HG02981 (cell line): ENCODE measurements around the gene UBE2J2.

Experiments
- ATAC-seq: cut with Tn5 transposase; IDR thresholded peaks from one replicate; pipeline ENCODE4 v1.9.1; 2021; ENCODE audit warnings: mild to moderate bottlenecking, moderate library complexity; ENCODE audit not compliant: unreplicated experiment

The UBE2J2 gene

DNA sequence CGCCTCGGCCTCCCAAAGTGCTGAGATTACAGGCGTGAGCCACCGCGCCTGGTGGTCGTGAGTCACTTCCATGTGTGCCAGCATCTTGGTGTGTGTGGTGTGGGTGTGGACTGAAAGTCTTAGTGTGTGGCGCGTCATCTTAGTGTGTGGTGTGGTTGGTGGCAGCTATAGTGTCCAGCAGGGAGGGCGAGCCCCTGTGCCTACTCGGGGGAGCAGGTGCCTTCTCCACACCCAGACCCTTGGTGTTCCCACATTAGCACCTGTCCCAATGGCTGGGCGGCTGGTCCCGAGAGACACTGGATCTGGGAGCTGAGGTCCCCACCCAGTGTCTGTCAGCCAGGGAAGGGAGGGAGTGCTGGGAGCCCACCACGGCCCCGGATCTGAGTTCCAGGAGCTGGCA lies 9.3 kb upstream of the UBE2J2 start:
- no peak for ATAC-seq

DNA sequence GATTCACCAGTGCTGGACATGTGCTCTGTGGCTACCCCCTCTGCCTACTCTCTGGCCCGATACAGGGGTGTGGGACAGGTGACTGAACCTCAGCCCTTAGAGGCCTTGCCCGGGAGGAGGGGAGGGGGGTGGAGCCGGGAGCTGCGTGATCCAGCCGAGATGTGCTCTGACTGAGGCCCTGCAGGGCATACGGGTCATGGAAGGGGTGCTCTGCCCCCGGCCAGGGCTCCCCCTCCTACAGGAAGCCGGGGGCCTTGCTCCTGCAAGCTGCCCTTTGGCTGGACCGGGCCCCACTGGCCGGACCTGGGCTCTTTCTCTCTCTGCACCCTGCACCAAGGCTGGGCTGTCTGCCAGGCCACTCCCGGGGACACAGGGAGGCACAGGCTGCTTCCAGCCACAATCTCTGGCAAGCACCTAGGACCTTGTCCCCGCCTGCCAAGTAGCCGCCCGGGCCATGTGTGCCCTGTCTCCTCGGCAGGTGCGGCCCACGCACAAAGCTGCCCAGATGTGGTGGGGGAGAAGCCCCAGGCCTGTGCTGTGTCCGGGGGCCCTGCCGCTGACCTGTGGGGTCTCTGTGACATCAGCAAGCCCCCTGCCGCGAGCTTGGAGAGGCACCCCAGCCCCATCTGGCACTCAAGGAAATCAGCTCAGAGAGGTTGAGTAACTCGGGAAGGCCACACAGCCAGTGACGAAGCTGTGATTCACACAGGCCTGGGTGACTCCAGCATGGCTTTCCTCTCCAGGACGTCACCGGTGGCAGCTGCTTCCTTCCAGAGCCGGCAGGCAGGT lies 8.1 kb upstream of the UBE2J2 start:
- no peak for ATAC-seq

DNA sequence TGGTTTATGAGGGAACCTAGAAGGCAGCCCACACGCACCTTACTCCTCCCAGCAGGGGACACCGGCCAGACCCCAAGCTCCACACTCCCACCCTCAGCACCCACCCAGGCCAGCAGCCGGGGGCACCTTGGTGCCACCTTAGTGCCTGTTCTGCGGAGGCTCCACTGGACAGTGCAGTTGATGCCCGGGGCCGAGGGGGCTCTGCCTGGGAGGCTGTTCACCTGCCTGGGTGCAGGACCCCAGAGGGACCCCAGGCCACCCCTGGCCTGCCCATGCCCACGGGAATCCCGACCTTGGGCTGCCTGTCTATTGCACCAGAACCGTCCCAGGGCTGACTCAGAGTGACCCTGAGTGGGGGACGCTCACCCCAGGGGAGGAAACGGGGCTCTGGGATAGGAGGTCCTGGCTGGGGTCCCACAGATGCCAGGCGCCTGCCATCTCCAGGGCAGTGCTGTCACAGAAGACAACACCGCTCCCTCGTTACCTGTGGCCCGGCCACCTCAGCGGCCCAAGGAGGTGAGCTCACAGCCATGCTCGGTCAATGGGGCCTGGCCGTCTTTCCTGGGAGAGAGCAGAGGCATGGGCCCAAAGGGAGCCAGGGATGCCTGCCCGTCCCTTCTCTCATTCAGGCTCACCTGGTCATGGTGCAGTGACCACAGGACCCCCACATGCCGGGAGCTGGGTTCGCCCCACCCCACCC lies 7.3 kb upstream of the UBE2J2 start:
- no peak for ATAC-seq

DNA sequence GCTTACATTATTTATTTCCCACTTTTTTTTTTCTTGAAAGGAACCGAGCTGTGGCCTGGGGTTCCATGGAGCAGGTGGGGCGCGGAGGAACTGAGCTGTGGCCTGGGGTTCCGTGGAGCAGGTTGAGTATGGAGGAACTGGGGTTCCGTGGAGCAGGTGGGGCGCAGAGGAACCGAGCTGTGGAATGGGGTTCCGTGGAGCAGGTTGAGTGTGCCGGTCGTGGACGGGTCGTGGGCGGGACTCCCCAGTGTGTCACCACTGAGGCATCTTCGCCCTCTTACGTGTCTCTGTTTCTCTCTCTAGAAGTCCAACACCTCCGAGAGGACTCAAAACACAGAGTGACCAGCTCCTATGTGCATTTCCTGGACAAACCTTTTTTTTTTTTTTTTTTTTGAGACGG lies 5.4 kb upstream of the UBE2J2 start:
- ATAC-seq, result no peak

DNA sequence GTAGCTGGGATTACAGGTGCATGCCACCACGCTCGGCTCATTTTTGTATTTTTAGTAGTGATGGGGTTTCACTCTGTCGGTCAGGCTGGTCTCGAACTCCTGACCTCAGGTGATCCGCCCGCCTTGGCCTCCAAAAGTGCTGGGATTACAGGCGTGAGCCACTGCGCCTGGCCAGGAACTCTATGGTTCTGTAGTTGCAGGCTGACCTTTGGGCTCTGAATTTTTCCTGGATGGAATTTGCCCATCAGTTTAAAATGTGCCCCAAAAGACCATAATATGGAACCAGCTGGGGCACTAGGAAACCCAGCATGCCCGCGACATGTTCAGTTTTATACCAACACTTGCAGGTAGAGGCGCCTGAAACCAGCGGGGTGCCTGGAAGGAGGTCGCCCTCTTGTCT lies 5.0 kb upstream of the UBE2J2 start:
- ATAC-seq, result no peak

DNA sequence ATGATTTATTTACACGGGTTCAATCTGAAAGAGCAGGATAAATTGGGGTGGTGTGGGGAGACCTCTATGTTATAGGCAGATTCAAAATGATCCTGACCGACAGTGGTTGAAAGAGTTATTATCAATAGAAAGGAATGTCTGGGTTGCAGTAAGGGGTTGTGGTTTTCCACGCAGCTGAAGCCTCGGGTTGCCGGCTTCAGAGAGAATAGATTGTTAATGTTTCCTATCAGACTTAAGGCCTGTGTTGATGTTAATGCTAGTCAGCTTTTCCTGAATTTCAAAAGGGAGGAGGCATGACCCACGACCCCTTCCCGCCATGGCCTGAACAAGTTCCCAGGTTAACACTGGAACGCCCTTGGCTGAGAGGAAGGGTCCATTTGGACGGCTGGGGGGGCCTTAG lies 2.2 kb upstream of the UBE2J2 start:
- no peak for ATAC-seq

DNA sequence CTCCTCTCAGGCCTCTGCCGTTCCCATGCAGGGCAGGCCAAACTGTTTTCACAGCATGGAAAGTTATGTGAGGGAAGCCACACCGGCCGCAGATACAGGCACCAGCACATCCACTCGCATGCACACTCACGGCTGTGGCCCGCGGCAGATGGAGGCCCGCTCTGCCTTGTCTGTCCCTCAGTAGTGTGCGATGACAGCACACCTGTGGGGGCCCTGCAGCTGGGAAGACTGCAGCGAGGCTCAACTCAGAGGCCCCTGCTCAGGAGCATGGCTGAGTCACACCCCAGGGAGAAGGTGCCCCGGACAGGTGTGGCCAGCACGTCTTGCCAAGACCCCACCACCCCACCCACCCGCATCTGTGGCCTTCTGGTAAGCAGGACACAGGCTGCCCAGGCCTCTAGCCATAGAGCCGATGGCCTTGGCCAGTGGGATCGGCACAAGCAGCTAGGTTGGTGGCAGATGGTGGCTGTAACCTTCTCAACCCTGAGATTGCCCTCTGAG lies 1.3 kb upstream of the UBE2J2 start:
- no peak for ATAC-seq

DNA sequence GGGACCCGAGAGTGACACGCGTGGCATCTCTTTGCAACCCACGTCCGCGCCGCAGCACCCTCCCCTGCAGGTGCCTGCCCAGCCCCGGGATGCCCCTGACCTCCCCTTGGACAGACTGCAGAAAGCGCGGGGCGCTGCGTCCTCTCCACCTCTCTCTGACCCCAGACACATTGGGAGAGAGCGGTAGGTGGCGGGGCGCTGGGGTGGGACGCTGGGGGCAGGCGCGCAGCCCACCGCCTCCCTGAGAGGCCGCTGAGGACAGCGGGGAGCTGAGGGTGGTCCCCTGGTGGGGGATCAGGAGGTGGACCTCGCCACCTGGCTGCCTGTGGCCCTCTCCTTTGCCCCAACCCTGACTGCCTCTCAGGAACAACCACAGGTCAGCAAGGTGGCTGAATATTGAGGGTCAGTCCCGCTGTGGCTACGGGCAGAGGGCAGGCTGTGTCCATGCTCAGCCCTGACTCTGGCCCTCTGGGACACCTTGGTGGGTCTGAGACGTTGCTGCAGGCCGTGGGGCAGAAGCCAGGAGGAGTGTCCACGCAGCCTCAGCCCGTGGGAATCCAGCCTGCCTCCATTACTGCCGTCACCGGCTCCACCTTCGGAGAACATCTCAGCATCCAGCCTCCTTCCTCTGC lies 761 bp upstream of the UBE2J2 start:
- ATAC-seq, result no peak

DNA sequence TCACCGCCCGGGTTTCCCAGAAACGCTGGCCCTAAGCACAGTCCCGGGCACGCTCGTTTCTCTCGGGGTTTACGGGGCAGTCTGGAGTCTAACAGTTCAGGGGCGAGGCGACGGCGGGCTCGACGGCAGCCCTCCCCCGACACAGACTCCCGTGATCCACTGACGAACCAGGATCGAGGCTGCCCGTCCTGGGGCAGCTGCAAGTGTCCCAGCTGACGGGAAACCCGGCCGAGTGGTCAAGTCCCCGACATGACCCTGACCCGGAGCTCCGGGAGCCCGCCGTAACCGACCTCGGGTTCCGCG lies 494 bp downstream of the UBE2J2 start:
- ATAC-seq, result no peak

DNA sequence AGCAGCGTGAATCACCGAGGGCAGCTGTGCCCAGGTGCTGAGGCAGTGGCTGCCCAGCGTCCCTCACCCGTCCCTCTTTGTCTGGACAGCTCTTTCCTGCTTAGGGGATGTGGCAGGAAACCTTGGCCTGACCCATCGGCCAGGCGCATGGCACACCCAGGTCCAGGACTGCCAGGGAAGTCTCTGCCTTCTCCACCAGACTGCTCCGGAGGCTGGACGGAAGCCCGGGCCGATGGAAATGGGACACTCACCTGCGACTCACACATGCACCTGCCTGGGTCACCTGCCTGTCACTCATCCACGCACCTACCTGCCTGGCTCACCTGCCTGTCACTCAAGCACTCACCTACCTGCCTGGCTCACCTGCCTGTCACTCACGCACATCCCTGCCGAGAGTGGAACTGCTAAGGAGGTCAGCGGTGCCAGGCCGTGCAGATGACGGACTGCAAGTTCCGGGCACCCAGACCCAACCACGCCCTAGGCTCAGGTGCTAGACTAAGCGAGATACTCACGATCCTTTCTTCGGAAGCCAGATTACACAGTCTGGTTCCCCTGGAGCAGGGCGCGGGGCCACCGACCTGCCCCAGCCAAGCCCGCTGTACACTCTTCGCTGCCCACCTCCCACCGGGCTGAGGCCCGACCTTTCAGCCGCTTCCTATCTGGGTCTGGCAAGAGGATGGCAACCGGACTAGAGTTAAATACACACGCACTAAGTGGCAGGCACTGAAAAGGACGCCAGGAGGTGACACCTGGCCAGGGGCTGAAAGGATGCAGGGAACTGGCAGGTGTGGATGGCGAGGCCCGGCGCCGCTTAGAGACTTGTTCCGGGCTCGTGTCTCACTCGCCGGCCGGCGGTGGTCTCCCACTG lies 1.1 kb downstream of the UBE2J2 start:
- ATAC-seq, result no peak

DNA sequence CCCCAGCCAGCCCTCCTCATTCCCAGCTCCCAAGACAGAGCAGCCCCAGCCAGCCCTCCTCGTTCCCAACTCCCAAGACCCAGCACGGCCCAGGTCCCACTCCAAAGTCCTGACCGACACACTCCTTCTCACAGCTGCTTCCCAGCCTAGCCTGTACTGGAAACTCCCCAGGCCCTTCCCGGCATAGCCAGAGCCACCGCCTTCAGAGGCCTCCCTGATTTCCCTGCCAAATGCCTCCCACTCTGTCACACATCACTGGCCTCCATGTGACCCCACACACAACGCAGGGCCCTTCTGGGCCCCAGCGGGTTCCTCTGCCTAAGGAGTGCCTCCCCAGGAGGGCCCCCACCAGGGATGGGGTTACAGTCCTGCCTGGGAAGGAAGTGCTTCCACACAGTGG lies 2.8 kb downstream of the UBE2J2 start:
- no peak for ATAC-seq

DNA sequence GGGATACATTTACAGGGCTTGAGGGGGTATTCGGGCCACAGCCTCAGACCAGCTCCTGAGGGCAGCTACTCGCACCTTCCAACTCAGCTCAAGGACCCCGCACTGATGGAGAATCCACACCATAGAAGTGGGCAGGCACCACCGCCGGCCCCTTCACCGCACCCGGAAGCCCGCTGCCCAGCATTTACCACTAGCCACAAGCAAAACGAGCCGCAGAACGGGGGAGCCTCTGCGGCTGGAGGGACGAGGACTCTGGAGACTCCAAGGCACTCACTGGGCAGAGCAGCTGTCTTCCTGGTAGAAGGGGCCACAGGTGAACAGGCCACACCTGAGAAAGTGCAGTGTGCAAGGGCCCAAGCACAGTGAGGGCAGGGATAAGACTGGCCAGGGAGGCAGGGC lies 5.4 kb downstream of the UBE2J2 start:
- no peak for ATAC-seq

DNA sequence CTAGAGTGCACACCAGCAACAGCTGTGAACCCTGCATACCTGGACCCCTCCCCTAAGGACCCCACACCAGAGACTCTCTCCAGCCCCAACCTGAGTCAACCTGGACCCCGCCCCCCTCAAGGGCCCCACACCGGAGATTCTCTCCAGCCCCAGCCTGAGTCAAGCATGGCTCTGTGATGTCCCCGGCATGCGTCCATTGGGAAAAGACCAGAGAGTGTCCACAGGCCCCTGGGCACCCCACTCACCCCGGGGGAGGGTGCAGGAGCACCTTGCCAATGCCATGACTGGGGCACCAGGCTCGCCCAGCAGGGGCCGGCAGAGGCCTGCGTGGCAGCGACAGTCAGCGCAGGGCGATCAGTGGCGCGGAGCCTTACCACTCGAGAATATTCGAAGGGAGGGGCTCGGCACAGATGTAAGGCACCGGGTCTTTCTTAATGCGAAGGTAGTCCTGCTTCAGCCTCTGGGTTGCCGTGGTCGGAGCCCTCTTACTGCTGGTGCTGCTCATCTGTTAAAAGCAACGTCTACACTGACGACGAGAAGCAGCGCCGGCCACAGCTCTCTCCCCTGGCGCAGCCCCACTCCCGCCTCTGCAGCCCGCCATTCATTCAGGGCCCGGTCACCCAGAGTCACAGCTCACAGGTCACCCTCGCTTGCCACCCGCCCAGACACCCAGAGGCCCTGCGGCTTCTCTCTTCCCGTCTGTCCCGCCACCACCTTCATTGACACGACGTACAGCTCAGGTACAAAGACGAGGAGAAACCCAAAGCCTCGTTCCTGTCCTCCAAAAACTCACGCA lies 6.0 kb downstream of the UBE2J2 start:
- no peak for ATAC-seq

DNA sequence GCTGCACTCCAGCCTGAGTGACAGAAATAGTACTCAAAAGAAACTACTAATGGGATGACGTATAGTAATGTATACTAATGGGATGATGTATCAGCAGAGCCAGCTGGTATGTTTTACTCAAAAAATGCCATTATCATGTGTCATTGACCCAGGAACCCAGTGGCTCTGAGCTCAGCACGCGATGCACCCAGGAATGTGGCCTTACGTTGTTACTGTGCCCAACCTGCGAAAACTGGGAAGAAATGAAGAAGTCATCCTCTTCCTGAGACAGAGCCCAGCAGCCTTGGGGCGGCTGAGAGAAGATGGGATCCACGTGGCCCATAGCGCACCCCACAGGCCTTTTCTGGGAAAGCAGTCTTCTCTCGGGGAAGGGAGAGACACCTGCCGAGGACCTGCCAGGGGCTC lies 8.8 kb downstream of the UBE2J2 start:
- ATAC-seq, result no peak

DNA sequence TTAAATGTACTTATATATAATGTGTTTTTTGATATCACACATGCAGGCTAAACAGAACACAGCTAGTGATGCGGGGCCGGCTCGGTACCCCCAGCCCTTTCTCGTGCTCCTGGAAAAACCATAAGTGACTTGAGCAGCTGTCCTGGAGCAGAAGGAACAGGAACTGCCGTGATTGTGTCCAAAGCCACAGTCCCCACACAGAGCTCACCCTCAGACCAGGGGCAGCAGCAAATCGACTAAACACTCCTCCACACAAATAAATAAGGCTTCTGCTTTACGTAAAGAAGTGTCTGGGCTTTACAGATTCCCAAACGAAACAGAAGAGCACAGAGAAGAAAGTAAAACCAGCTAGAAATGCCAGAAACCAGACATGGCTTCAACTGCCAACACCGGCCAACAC lies 9.6 kb downstream of the UBE2J2 start:
- no peak for ATAC-seq

DNA sequence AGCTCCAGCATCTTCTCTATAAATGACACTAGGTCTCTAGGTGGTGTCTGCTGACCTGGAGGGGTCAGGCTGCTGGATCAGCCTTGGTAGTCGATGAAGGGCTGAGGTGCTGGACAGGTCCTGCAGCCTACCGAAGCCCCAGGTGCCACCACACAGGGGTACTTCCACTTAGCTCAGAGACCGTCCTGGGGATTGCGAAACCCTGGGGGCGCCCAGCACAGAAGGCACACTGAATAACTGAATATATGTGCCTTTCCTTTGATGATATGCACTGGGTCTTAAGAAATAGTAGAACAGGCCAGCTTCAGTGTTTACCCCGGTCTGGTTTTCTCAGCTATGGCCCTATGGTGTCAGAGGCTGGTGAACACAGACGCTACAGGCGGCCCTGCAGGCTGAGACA lies 10.9 kb downstream of the UBE2J2 start:
- no peak for ATAC-seq

DNA sequence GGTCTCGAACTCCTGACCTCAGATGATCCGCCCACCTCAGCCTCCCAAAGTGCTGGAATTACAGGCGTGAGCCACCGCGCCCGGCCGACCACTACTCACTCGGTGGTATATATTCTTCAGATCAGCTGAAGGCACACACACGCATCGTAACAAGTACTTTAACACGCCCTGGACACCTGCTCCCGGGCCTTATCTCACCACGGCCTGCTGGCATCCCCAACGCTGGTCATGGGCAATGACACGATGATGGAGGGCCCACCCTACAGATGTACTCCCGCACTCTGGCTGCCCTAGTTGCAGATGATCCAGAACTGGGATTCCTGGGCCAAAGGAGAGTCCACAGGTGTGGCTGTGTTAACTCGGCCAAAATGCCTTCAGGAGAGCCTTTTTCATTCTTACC lies 11.6 kb downstream of the UBE2J2 start:
- no peak for ATAC-seq

DNA sequence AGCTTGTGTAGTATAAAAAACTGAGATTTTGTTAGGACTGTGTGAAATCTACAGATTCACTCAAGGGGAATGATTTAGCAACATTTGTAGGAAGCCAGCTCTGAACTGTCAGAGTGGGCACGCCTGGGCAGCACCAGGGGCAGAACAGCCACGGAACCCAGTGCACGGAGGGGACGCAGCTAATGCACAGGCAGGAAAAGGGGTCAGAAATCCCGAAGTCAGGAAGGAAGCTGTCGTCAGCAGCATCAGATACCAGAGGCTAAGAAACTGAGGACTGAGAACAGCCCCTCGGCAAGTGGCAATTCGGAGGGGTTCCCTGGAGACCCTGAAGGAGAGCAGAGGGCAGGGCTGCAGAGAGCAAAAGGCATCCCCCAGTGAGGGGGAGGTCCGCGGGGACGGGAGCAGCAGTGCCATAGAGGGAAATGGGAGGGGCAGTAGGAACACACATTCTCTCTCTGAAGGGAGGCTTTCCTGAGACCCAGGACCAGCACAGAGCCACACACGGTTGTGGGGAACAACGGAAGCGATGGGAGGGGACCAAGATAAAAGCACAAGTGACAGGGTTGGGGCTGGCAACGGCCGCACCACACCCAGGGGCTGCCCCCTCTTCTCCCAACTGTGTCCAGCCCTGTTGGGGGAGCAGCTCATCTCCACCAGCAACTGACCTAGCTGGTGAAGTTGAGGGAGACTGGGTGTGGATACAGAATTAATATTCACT lies 12.7 kb downstream of the UBE2J2 start:
- ATAC-seq, result no peak

DNA sequence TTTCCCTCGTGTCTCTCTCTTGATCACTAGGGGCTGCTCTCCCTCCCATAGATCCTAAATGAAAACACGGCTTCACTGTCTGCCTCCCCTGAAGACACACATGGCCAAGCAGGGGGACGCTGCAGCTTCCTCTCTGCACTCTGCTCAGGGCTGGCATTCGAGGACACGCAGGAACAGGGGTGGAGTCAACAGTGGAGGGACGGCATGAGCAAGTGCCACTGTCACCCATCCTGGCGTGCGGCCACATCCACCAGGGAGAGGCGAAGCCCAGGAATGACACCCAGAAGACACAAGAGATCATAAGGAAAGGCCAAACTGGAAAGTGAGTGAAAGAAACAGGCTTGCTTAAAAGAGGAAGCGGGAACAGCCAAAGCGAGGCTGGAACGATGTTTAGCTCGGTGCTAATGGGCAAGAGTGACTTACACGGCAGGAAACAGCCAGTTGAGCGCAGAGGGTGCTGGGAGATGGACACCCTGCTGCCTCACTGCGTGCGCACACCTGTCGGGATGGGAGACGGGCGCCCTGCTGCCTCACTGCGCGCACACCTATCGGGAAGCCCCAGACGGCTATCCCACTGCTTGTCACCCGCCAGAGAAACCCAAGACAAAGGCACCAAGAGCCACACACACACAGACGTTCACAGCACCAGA lies 13.6 kb downstream of the UBE2J2 start:
- no peak for ATAC-seq
